Neural progenitor cell (in vitro differentiated cells): Measurements from ENCODE around the gene GBGT1. TPM values are rescaled to one million over a fixed set of nuclear protein-coding genes. Genes with fewer than 3 reads are reported as not detected.
A peak's percentile ranks its signal among the peaks of the same experiment; 100 is the strongest.

Experiments
- DNase-seq: peaks from one replicate; pipeline ENCODE4 v3.0.0-alpha.2; 2016; ENCODE audit warnings: low spot score
- H2AFZ ChIP-seq: fragments of 200-600 bp; sonication (generic); replicated peaks from 2 replicates; pipeline ENCODE4 v1.6.1; 2016; ENCODE audit warnings: antibody characterized with exemption
- H3F3A ChIP-seq: fragments of 200-600 bp; sonication (generic); 2 replicates; pipeline ENCODE4 v1.6.1; 2016; ENCODE audit warnings: antibody characterized with exemption, low read depth
- H3K27ac ChIP-seq: fragments of 200-600 bp; sonication (generic); 2 replicates; pipeline ENCODE4 v1.5.1; 2016; ENCODE audit warnings: mild to moderate bottlenecking
- H3K27me3 ChIP-seq: fragments of 200-600 bp; sonication (generic); 2 replicates; pipeline ENCODE4 v1.6.1; 2016; ENCODE audit warnings: mild to moderate bottlenecking, moderate library complexity
- H3K36me3 ChIP-seq: fragments of 200-600 bp; sonication (generic); 2 replicates; pipeline ENCODE4 v1.5.1; 2016
- H3K4me1 ChIP-seq: fragments of 200-600 bp; sonication (generic); 2 replicates; pipeline ENCODE4 v1.6.1; 2016; ENCODE audit warnings: mixed run types
- H3K4me2 ChIP-seq: fragments of 200-600 bp; sonication (generic); 2 replicates; pipeline ENCODE4 v1.6.1; 2016
- H3K4me3 ChIP-seq: fragments of 200-600 bp; sonication (generic); 2 replicates; pipeline ENCODE4 v1.5.1; 2016
- H3K79me2 ChIP-seq: fragments of 200-600 bp; sonication (generic); 2 replicates; pipeline ENCODE4 v1.6.1; 2016; ENCODE audit warnings: low read depth
- H3K9ac ChIP-seq: fragments of 200-600 bp; sonication (generic); 2 replicates; pipeline ENCODE4 v1.6.1; 2016
- H3K9me3 ChIP-seq: fragments of 200-600 bp; sonication (generic); 2 replicates; pipeline ENCODE4 v1.5.1; 2016; ENCODE audit warnings: low read depth
- H4K20me1 ChIP-seq: fragments of 200-600 bp; sonication (generic); 2 replicates; pipeline ENCODE4 v1.6.1; 2016; ENCODE audit warnings: low read depth
- H3K27ac Mint-ChIP-seq: 3 replicates; pipeline ENCODE4 v1.8.0; 2021; ENCODE audit warnings: mixed read lengths
- H3K27me3 Mint-ChIP-seq: 2 replicates; pipeline ENCODE4 v1.8.0; 2022; ENCODE audit warnings: low read depth, mild to moderate bottlenecking, inconsistent platforms, moderate library complexity, mixed read lengths; ENCODE audit not compliant: insufficient read depth
- H3K36me3 Mint-ChIP-seq: 3 replicates; pipeline ENCODE4 v1.8.0; 2021; ENCODE audit warnings: mixed read lengths
- H3K4me1 Mint-ChIP-seq: 3 replicates; pipeline ENCODE4 v1.8.0; 2021; ENCODE audit warnings: mixed read lengths
- H3K4me3 Mint-ChIP-seq: 3 replicates; pipeline ENCODE4 v1.8.0; 2021; ENCODE audit warnings: mild to moderate bottlenecking, moderate library complexity, mixed read lengths
- H3K9me3 Mint-ChIP-seq: 3 replicates; pipeline ENCODE4 v1.8.0; 2020; ENCODE audit warnings: mixed read lengths
- EZH2 ChIP-seq: fragments of 200-600 bp; sonication (generic); IDR thresholded peaks from 2 replicates; pipeline ENCODE4 v1.6.1; 2017; ENCODE audit warnings: antibody characterized with exemption, mild to moderate bottlenecking, moderate library complexity
- EZH2phosphoT487 ChIP-seq: fragments of 200-600 bp; sonication (generic); IDR thresholded peaks from 2 replicates; pipeline ENCODE4 v1.6.1; 2017; ENCODE audit warnings: antibody characterized with exemption
- total RNA-seq: library from RNA; depleted of rRNA; stranded (reverse); fragments of >200 nt; gene quantifications from 2 replicates; pipeline ENCODE4 v1.2.3, GENCODE V29; 2015; ENCODE audit warnings: low replicate concordance
- TF ChIP-seq, protein P1 (sequence below): fragments of 200-600 bp; sonication (generic); IDR thresholded peaks from 2 replicates; pipeline ENCODE4 v1.5.1; 2017; ENCODE audit warnings: antibody characterized with exemption, mild to moderate bottlenecking

The GBGT1 gene
- total RNA-seq, 1 donor from 2014 or later = 2.0 TPM

DNA sequence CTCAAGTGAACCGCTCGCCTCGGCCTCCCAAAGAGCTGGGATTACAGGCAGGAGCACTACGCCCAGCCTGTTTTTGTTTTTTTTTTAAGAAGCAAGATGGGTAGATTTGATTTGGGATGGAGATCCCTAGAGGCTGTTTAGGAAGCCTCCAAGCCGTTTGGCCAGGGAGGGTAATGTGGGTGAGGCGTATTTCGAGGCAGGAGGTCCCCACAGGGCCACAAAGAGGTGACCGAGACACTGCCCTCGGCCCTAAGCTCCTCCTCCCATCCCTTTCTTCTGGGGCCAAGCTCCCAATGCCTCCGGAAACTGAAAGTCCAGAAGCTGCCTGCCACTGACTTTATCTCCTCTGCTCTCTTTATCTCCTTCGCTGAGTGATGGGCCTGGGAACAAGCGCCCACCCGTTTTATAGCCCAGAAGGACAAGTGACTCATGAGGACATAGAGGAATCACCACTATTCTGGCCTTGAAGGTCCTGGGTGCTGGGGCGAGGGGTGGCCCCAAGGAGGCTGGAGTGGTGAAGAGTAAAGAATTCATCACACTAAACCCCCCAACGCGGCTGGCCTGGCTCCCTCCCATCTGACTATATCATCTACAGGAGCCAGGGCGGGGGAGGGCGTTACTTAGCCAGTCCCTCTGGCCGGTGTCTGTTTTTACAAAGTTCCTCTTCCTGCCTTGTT is 40.6 kb downstream of the GBGT1 start:
- peaks cover 52% of the 10 kb centered on the region for H3K4me1 Mint-ChIP-seq
- H3K27ac ChIP-seq = no peak overlapping the region
- H3K4me1 ChIP-seq = peaks cover 26% of the 10 kb centered on the region
- no peak overlapping the region for H3K4me3 ChIP-seq
- peaks cover 6% of the 10 kb centered on the region for H3K27me3 Mint-ChIP-seq
- no peak overlapping the region for H2AFZ ChIP-seq
- H3K27me3 ChIP-seq = no peaks in the 10 kb centered on the region
- no peaks in the 10 kb centered on the region for H3K9me3 Mint-ChIP-seq
- H3K9ac ChIP-seq = no peak overlapping the region
- peaks cover 39% of the 10 kb centered on the region for H3F3A ChIP-seq
- peak overlapping the region; percentile 52 for H3K4me3 Mint-ChIP-seq
- peak overlapping the region; percentile 72 for H3K27ac Mint-ChIP-seq
- H3K79me2 ChIP-seq = peaks cover 13% of the 10 kb centered on the region
- no peaks in the 10 kb centered on the region for H3K36me3 ChIP-seq
- H3K4me2 ChIP-seq = no peak overlapping the region
- H3K36me3 Mint-ChIP-seq = no peaks in the 10 kb centered on the region
- TF ChIP-seq, protein P1, sequence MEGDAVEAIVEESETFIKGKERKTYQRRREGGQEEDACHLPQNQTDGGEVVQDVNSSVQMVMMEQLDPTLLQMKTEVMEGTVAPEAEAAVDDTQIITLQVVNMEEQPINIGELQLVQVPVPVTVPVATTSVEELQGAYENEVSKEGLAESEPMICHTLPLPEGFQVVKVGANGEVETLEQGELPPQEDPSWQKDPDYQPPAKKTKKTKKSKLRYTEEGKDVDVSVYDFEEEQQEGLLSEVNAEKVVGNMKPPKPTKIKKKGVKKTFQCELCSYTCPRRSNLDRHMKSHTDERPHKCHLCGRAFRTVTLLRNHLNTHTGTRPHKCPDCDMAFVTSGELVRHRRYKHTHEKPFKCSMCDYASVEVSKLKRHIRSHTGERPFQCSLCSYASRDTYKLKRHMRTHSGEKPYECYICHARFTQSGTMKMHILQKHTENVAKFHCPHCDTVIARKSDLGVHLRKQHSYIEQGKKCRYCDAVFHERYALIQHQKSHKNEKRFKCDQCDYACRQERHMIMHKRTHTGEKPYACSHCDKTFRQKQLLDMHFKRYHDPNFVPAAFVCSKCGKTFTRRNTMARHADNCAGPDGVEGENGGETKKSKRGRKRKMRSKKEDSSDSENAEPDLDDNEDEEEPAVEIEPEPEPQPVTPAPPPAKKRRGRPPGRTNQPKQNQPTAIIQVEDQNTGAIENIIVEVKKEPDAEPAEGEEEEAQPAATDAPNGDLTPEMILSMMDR = no peak
- no peak for TF ChIP-seq EZH2
- no peak for TF ChIP-seq EZH2phosphoT487
- no peak for DNase-seq
- H3K9me3 ChIP-seq = no peaks in the 10 kb centered on the region
- peaks cover 93% of the 10 kb centered on the region for H4K20me1 ChIP-seq

DNA sequence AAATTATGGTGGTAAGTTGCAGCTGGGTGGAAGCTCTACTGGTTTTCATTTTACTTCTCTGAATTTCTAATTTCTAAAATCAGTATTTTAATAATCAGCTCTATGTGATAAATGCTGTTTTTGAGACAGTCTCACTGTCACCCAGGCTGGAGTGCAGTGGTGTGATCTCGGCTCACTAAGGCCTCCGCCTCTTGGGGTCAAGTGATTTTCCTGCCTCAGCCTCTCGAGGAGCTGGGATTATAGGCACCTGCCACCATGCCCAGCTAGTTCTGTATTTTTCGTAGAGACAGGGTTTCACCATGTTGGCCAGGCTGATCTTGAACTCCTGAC is 41.1 kb downstream of the GBGT1 start:
- no peaks in the 10 kb centered on the region for H3K9me3 ChIP-seq
- H3F3A ChIP-seq = peaks cover 39% of the 10 kb centered on the region
- peaks cover 18% of the 10 kb centered on the region for H3K79me2 ChIP-seq
- H3K27ac ChIP-seq = no peak overlapping the region
- H3K4me2 ChIP-seq = no peak overlapping the region
- peak overlapping the region; percentile 52 for H3K4me3 Mint-ChIP-seq
- H3K4me1 ChIP-seq = peaks cover 26% of the 10 kb centered on the region
- no peak for DNase-seq
- H2AFZ ChIP-seq = no peak overlapping the region
- no peaks in the 10 kb centered on the region for H3K27me3 ChIP-seq
- peaks cover 93% of the 10 kb centered on the region for H4K20me1 ChIP-seq
- H3K27ac Mint-ChIP-seq = peak overlapping the region; percentile 72
- H3K9ac ChIP-seq = no peak overlapping the region
- no peaks in the 10 kb centered on the region for H3K36me3 ChIP-seq
- peaks cover 6% of the 10 kb centered on the region for H3K27me3 Mint-ChIP-seq
- H3K4me3 ChIP-seq = no peak overlapping the region
- H3K9me3 Mint-ChIP-seq = no peaks in the 10 kb centered on the region
- peaks cover 56% of the 10 kb centered on the region for H3K4me1 Mint-ChIP-seq
- no peaks in the 10 kb centered on the region for H3K36me3 Mint-ChIP-seq
- TF ChIP-seq EZH2phosphoT487 (no peak), EZH2 (no peak)
- TF ChIP-seq, protein P1 = no peak

DNA sequence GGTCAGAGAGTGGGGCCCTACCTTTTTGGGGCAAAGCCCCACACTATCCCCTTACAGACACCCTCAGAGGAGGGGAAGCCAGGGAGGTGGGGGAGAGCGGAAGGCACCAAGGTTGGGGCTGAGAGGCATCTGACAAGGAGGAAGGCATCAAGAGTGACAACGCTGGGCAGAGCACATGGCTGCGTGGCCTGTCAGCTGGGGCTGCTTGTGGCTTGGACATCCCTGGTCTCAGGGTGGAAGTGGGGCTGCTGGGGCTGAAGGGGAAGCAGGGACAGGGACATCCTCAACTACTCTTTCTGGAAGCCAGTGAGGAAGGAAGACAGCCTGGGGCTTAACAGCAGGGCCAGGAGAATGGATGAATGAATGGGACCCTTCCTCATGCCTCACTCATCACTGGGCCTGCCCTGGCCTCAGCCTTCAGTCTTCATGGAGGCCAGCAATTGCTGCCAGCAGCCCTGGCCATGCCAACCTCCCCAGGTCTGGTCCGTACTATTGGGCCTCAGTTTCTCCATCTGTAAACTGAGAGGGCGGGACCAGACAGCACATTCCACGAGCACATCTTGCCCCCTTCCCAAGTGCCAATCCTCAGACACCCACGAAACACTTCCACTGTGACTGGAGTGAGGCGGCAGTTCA is 41.7 kb downstream of the GBGT1 start:
- H3K27ac ChIP-seq = no peak overlapping the region
- no peak overlapping the region for H2AFZ ChIP-seq
- H3K4me2 ChIP-seq = no peak overlapping the region
- TF ChIP-seq EZH2phosphoT487 = no peak
- no peak for TF ChIP-seq EZH2
- TF ChIP-seq, protein P1 = no peak
- H3K4me1 ChIP-seq = peaks cover 26% of the 10 kb centered on the region
- H3K79me2 ChIP-seq = peaks cover 23% of the 10 kb centered on the region
- no peaks in the 10 kb centered on the region for H3K27me3 ChIP-seq
- H3K9ac ChIP-seq = no peak overlapping the region
- H3K27ac Mint-ChIP-seq = peak overlapping the region; percentile 54
- peaks cover 93% of the 10 kb centered on the region for H4K20me1 ChIP-seq
- no peak for DNase-seq
- peaks cover 9% of the 10 kb centered on the region for H3K27me3 Mint-ChIP-seq
- no peaks in the 10 kb centered on the region for H3K36me3 ChIP-seq
- H3K9me3 ChIP-seq = no peaks in the 10 kb centered on the region
- no peaks in the 10 kb centered on the region for H3K36me3 Mint-ChIP-seq
- H3F3A ChIP-seq = peaks cover 39% of the 10 kb centered on the region
- H3K4me1 Mint-ChIP-seq = peaks cover 58% of the 10 kb centered on the region
- H3K4me3 ChIP-seq = no peak overlapping the region
- peak overlapping the region; percentile 79 for H3K4me3 Mint-ChIP-seq
- no peaks in the 10 kb centered on the region for H3K9me3 Mint-ChIP-seq
